HepG2 (cell line): Measurements from ENCODE around the gene P2RY6. TPM values are rescaled to one million over a fixed set of nuclear protein-coding genes. Genes with fewer than 3 reads are reported as not detected.

Experiments
- BRF2 ChIP-seq: sonication (generic); formaldehyde crosslinking; IDR thresholded peaks from 2 replicates; pipeline ENCODE4 v1.8.1; 2022; ENCODE audit warnings: mild to moderate bottlenecking, missing genetic modification reagents
- EHMT2 ChIP-seq: fragments of 200-600 bp; sonication (generic); IDR thresholded peaks from 2 replicates; pipeline ENCODE4 v1.7.0; 2017; ENCODE audit warnings: antibody characterized with exemption, low read depth, low read length, borderline replicate concordance
- KIAA2018 ChIP-seq: sonication (generic); formaldehyde crosslinking; IDR thresholded peaks from 2 replicates; pipeline ENCODE4 v1.5.0; 2020; ENCODE audit warnings: mild to moderate bottlenecking, missing genetic modification reagents, borderline replicate concordance
- KLF9 ChIP-seq: IDR thresholded peaks from 2 replicates; pipeline ENCODE4 v1.6.1; 2016; ENCODE audit warnings: low read depth
- KMT2A ChIP-seq: sonication (generic); formaldehyde crosslinking; IDR thresholded peaks from 2 replicates; pipeline ENCODE4 v1.4.0; 2020; ENCODE audit warnings: missing genetic modification reagents
- PLSCR1 ChIP-seq: sonication (generic); formaldehyde crosslinking; IDR thresholded peaks from 2 replicates; pipeline ENCODE4 v1.5.0; 2020; ENCODE audit warnings: missing genetic modification reagents, mild to moderate bottlenecking, borderline replicate concordance
- RBM22 ChIP-seq: fragments of 200-400 bp; formaldehyde crosslinking; optimal IDR thresholded peaks from 2 replicates; pipeline ENCODE3; 2017; ENCODE audit warnings: mild to moderate bottlenecking, low read length, moderate library complexity
- ZBTB21 ChIP-seq: sonication (generic); formaldehyde crosslinking; IDR thresholded peaks from 2 replicates; pipeline ENCODE4 v1.4.0; 2020; ENCODE audit warnings: missing genetic modification reagents
- ZBTB49 ChIP-seq: sonication (generic); formaldehyde crosslinking; IDR thresholded peaks from 2 replicates; pipeline ENCODE4 v1.4.0; 2020; ENCODE audit warnings: missing genetic modification reagents, borderline replicate concordance
- ZNF121 ChIP-seq: sonication (generic); formaldehyde crosslinking; IDR thresholded peaks from 2 replicates; pipeline ENCODE4 v1.5.0; 2020; ENCODE audit warnings: mild to moderate bottlenecking, missing genetic modification reagents
- ZNF136 ChIP-seq: sonication (generic); formaldehyde crosslinking; IDR thresholded peaks from 2 replicates; pipeline ENCODE4 v1.8.1; 2022; ENCODE audit warnings: low read depth, mild to moderate bottlenecking, moderate library complexity, missing genetic modification reagents
- ZNF547 ChIP-seq: sonication (generic); formaldehyde crosslinking; IDR thresholded peaks from 2 replicates; pipeline ENCODE4 v1.5.1; 2020; ENCODE audit warnings: mild to moderate bottlenecking, missing genetic modification reagents
- ZNF556 ChIP-seq: sonication (generic); formaldehyde crosslinking; IDR thresholded peaks from 2 replicates; pipeline ENCODE4 v1.4.0; 2020; ENCODE audit warnings: mild to moderate bottlenecking, missing genetic modification reagents, borderline replicate concordance
- ZNF615 ChIP-seq: sonication (generic); formaldehyde crosslinking; IDR thresholded peaks from 2 replicates; pipeline ENCODE4 v1.5.0; 2020; ENCODE audit warnings: mild to moderate bottlenecking, missing genetic modification reagents, borderline replicate concordance
- ZNF703 ChIP-seq: sonication (generic); formaldehyde crosslinking; IDR thresholded peaks from 2 replicates; pipeline ENCODE4 v1.5.1; 2020; ENCODE audit warnings: missing genetic modification reagents, mild to moderate bottlenecking, moderate library complexity, borderline replicate concordance
- ZNF777 ChIP-seq: sonication (generic); formaldehyde crosslinking; IDR thresholded peaks from 2 replicates; pipeline ENCODE4 v1.4.0; 2020; ENCODE audit warnings: missing genetic modification reagents
- polyA plus RNA-seq, 8 experiments: library from polyadenylated mRNA; depleted of rRNA in 3 of 8; stranded (reverse) in 7 of 8; unstranded in 1 of 8; fragments of >200 nt; fragmentation: Illumina TruSeq in 4 of 8; extraction: Trizol in 4 of 8; gene quantifications; 2 replicates each; pipeline versions ENCODE4 v1.2.1 to v1.2.3, GENCODE V29; 2011 to 2016; ENCODE audit warnings: low read depth in 4 of 8, missing spikeins in 1 of 8, mixed read lengths in 1 of 8; ENCODE audit not compliant: insufficient read depth in 1 of 8
- total RNA-seq, 5 experiments: library from RNA; depleted of rRNA; stranded (reverse); fragments of >200 nt; fragmentation: Illumina TruSeq; extraction: Trizol; gene quantifications; 2 replicates each; pipeline ENCODE4 v1.2.3, GENCODE V29; 2016; ENCODE audit warnings: low read depth in 1 of 5

Gene P2RY6
- total and polyA plus RNA-seq, 2 of the 13 experiments (the other 11 are each of a cell fraction or from before 2014, with no cell fraction given), result 0.09 to 0.29 TPM

GRCh38 chr11:73308003-73308960 lies 36.1 kb downstream of the P2RY6 start, which contains the start of gene ARHGEF17 (continued):
- TF ChIP-seq KIAA2018 (CRISPR knock-in tag) (no peak), ZNF615 (no peak), ZNF136 (CRISPR knock-in tag) (peak; percentile 51; the same call in 1 of the 2 replicates), ZBTB49 (no peak), RBM22 (no peak), BRF2 (CRISPR knock-in tag) (no peak), PLSCR1 (CRISPR knock-in tag) (no peak), ZBTB21 (CRISPR knock-in tag) (no peak), EHMT2 (no peak), KLF9 (CRISPR knock-in tag) (no peak), KMT2A (CRISPR knock-in tag) (no peak), ZNF547 (CRISPR knock-in tag) (0 out of 2 replicates have a peak, but pooled peaks have one; percentile 11), ZNF556 (CRISPR knock-in tag) (no peak), ZNF777 (no peak), ZNF121 (CRISPR knock-in tag) (no peak), ZNF703 (CRISPR knock-in tag) (no peak)
